Stimulated activated CD8-positive, alpha-beta memory T cell treated with anti-CD3 and anti-CD28 coated beads, Interleukin-12 subunit alpha, Interleukin-12 subunit beta, amount 100 ng/mL, for 24 hours (primary cell): ENCODE measurements around the gene KRTAP10-5.
"Not testable (repeated sequence)": the region's sequence is repeated elsewhere in the genome, so short reads cannot be mapped to it uniquely, and the experiment has no call there.

Experiments used
- DNase-seq: peaks from one replicate; pipeline ENCODE4 v3.0.0-alpha.2; 2020; ENCODE audit errors: extremely low read depth

The KRTAP10-5 gene, protein sequence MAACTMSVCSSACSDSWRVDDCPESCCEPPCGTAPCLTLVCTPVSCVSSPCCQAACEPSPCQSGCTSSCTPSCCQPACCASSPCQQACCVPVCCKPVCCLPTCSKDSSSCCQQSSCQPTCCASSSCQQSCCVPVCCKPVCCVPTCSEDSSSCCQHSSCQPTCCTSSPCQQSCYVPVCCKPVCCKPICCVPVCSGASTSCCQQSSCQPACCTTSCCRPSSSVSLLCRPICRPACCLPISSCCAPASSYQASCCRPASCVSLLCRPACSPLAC

GRCh38 chr21:44580231-44580821 is at the start of gene KRTAP10-5:
Gene KRTAP10-5, minus strand, starts transcription at chr21:44580604. Its CDS starts 26 bp downstream, at chr21:44580578.
- not testable (repeated sequence) for DNase-seq

DNA sequence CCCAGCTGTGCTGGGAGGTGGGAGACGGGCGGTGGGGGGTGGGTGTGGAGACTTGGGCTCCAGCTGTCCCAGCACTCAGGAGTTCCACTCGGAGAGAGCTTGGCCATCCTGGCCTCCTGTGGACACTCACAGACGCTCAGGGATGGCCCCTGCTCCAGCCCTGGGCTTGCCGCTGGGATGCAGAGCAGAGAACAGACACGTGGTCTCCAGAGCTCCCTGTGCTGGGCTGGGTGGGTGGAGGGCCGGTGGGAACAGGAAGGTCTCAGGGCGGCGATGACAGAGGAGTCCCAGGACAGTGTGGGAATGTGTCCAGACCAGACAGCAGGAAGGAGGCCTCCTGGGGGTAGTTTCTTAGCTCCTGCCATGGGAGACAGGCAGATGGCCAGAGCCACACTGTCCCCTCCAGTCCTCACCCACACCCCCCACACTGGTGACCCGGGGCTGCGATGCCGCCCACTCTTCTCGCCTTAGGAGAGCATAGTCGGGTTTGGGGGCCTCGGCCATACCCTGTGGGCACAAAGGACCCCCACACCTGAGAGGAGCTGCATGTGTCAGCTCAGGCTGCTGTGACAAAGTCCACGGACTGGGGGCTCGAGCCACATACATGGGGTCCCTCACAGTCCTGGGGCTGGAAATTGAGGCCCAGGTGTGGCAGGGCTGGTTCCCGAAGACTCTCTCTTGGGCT is 48.4 kb upstream of the KRTAP10-5 start:
- no peak for DNase-seq

DNA sequence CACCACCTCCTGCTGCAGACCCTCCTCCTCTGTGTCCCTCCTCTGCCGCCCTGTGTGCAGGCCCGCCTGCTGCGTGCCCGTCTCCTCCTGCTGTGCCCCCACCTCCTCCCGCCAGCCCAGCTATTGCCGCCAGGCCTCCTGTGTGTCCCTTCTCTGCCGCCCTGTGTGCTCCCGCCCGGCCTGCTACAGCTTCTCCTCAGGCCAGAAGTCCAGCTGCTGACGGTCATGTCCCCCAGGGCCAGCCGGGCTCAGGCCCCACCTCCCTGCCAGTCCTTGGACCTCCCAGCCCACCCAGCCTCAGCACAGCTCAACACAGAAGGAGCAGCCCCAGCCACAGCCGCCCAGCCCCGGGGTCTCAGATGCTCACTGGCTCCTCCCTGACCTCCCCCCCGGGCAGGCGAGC is 47.4 kb upstream of the KRTAP10-5 start:
- not testable (repeated sequence) for DNase-seq

- not testable (repeated sequence) for DNase-seq
Measured at GRCh38 chr21:44627181-44627822, 46.9 kb upstream of the KRTAP10-5 start.

GRCh38 chr21:44626673-44627143 is 46.3 kb upstream of the KRTAP10-5 start, which contains the start of gene KRTAP10-9:
Gene KRTAP10-9, plus strand, starts transcription at chr21:44627093. Its CDS starts 79 bp downstream, at chr21:44627172.
- DNase-seq = no peak

DNA sequence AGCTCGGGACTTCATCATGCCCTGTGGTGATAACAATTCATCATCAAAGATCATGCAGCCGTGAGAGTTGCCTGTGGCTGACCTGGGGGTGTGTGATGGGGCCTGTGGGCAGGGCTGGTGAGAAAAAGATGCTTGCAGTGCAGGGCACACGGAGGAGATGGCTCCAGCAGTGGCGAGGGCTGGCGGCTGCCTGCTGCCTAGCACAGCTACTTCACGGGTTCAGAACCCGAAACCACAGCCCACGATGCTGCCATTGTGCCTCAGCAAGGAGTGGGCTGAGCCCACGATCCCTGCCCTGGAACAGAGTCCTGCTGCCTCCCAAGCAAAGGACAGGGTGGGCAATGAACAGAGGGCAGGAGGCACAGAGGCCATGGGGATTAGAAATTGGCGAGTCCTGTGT is 45.9 kb upstream of the KRTAP10-5 start:
- no peak for DNase-seq

DNA sequence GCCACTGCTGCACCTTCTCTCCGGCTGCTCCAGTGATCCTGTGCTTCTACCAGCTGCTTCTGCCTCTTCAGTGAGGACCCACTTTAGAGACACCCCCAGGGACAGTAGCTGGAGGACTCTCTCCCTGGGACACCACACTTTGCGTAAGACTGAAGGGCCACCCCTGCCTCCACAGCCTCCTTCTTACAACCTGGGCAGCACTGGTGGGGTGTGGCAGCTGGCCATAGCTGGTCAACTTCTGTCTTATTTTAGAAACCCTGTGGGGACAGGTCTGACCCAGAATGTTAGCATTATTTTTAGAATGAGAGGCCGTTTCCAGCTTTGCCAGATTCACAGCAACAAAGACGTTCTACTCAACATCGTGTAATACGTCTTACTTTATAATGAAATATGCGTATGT is 45.4 kb upstream of the KRTAP10-5 start:
- DNase-seq = no peak

DNA sequence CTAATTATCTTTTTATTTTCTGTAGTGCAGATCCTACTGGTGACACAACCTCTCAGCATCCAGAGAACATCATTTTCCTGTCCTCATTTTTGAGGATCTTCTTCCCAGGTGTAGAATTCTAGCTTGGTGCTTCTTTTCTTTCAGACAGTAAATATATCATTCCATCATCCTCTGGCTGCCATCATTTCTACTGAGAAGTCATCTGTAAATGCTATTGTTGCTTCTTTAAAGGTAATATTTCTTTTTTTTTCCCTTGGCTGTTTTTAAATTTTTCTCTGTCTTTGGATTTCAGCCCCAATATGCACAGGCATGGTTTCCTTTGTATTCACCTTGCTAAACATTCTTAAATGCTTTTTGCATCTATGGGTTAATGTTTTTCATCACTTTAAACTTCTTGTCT is 43.2 kb upstream of the KRTAP10-5 start:
- no peak for DNase-seq

- no peak for DNase-seq
Measured at GRCh38 chr21:44619886-44620285, 39.5 kb upstream of the KRTAP10-5 start.

DNA sequence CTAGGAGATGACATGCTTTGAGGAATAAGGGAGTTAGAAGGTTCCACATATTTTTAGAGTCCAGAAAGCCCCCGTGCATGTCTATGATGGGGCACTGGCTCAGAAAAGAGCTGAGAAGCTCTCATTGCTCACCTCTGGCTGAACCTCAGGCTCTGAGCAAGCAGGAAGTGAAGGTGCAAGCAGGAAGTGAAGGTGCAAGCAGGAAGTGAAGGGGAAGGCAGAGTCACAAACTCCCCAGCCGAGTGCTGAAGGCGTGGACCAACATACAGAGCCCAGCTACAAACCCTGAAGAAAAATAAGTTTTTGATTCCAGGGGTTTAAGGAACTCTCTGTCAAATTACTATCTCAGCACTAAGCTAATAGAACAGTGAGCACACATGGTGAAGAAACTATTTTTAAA is 38.5 kb upstream of the KRTAP10-5 start:
- DNase-seq = peak; percentile 12

- no peak for DNase-seq
Measured at GRCh38 chr21:44618504-44618903, 38.1 kb upstream of the KRTAP10-5 start.

DNA sequence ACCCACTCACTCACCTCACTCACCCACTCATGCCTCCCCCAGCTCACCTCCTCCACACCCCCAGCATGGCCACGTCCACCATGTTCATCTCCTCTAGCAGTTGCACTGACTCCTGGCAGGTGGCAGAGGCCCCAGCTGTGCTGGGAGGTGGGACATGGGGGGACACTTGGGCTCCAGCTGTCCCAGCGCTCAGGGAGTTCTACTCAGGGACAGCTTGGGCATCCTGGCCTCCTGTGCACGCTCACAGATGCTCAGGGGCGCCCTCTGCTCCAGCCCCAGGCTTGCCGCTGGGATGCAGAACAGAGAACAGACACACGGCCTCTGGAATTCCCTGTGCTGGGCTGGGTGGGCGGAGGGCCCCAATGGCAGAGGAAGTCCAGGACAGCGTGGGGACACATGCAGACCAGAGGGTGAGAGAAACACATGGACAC is 36.7 kb upstream of the KRTAP10-5 start:
- no peak for DNase-seq

GRCh38 chr21:44616591-44616926 is 36.2 kb upstream of the KRTAP10-5 start:
- no peak for DNase-seq

DNA sequence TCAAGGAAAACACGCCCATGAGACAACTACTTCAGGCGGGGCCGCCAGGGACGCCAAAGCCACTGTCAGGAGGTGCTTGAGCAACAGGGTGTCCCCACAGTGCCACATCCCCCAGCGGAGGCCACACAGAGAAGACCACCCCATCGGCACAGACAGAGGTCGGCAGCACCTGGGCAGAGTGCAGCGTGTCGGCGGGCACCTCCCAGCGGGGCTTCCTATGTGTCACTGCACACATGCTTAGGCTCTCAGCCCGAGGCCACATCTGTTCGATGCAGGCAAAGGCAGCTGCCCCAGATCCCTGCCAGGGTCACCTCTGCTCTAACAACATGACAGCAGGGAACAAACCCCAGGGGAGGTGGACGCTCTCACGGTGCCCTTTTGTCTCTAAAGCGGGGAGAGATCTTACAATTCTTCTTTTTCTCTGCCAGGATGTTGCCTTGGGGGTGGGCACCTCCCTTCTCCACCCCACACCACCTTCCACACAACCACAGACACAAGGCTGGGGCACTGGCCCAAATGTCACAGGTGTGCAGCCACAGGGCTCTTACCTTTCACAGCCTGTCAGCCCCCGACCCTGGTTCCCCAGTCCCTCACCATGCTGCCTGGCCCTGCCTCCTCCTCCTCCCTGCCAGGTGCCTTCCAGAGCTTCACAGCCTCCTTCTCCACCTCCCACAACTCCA is 35.6 kb upstream of the KRTAP10-5 start:
- DNase-seq = no peak

DNA sequence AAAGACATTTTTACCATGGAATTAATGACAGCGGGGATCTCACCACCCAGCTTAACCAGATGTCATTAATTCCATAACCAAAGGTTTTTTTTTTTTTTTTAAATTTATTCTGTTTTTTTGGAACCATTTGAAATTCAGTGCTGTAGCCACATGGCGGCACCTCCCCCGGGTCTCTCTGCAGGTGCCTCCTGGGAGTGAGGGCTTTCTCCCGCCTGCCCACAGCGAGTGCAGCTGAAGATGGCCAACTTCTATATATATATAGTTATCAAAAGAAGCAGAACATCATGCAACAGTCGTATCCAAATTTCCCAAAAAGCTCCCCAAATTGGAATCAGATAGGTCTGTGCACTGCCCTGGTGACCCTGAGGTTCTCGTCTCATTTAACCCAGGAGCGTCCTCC is 35.1 kb upstream of the KRTAP10-5 start:
- DNase-seq = no peak

GRCh38 chr21:44614961-44615391 is 34.6 kb upstream of the KRTAP10-5 start:
- no peak for DNase-seq

DNA sequence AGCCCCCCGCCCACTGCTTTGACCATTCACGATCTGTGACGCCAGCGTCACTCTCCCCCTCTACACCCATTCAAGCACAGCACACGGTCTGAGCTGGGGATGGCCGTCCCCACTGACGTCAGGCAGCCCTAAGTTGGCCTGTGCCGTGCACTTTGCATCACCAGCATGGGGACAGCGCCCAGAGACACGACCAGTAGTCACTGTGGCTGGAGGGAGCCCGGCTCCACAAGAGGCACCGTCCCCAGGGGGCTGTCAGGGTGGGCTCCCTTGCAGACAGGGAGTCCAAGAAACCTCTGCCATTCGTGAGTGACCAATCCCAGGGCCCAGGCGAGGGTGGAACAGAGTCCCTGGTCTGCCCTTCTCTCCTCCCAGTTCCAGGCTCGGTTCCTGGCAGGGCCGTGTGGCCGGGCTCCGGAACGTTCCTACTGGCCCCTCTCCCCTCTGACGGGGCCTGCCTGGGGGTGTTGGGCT is 33.8 kb upstream of the KRTAP10-5 start:
- DNase-seq = no peak

DNA sequence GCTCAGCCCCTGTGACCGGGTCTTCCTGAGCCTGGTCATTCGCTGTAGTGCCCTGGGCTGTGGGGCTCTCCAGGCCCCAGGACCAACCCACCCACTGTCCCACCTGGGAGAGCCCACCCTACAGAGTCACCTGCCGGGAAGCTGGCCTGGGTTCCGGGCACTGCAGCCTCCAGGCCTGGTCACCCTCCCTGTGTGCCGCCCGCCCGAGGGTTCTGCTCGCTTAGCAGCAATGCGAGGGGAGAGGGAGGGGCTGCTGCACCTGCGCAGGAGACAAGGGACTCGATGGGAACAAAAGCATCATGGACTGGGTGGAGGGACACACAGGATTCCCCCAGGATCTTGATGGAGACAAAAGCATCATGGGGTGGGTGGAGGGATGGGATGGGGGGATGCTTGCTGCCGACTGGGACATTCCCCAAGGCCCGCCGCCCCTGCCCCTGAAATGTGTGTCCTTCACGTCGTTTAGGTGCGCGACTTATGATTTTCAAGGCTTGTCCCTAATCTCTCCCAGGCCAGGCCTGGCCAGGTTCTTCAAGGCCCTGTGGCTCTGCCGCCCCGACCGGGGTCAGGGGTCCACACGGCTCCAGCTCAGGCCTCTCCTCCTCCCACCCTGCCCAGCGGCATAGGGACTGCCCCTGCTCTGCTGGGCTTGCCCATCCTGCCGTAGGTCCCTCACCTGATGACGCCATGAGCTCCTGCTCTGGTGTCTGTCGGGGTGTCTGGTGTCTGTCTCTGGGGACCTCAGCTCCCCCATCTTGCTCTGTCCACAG is 33.2 kb upstream of the KRTAP10-5 start:
- no peak for DNase-seq

- no peak for DNase-seq
Measured at GRCh38 chr21:44612669-44613229, 32.3 kb upstream of the KRTAP10-5 start.

DNA sequence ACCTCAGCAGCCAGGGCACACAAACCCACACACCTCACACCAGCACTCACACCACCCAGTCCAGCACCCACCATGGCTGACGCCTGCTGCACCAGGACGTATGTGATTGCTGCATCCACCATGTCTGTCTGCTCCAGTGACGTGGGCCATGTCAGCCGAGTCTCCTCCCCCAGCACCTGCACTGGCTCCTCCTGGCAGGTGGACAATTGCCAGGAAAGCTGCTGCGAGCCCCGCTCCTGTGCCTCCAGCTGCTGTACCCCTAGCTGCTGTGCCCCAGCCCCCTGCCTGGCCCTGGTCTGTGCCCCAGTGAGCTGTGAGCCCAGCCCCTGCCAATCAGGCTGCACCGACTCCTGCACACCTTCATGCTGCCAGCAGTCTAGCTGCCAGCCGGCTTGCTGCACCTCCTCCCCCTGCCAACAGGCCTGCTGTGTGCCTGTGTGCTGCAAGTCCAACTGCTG is 31.7 kb upstream of the KRTAP10-5 start, which contains the start of gene KRTAP10-8:
KRTAP10-8 (plus strand) TSS at position 51 of the 458 bp plus-strand sequence; CDS start at position 73, 22 bp downstream.
- no peak for DNase-seq
